K562 (cell line): Measurements from ENCODE around the gene ZBTB8B. TPM values are rescaled to one million over a fixed set of nuclear protein-coding genes. Genes with fewer than 3 reads are reported as not detected.

Experiments
- CEBPG ChIP-seq, 3 experiments: fragments of 200-800 bp in 1 of 3; sonication (Bioruptor generic) in 1 of 3; sonication (generic) in 1 of 3; formaldehyde crosslinking in 1 of 3; IDR thresholded peaks in 2 of 3; conservative IDR thresholded peaks in 1 of 3; 2 replicates each; pipeline versions ENCODE4 v1.6.1 to v1.8.0; 2016 to 2022; ENCODE audit warnings: missing compliant biosample characterization in 2 of 3, missing genetic modification characterization in 2 of 3, mild to moderate bottlenecking in 1 of 3, missing genetic modification reagents in 1 of 3
- CTCF ChIP-seq, 3 experiments: IDR thresholded peaks in 2 of 3; conservative IDR thresholded peaks in 1 of 3; 2 replicates each; pipeline ENCODE4 v1.5.1; 2011 to 2012; ENCODE audit warnings: low read length in 3 of 3, mild to moderate bottlenecking in 3 of 3, control low read depth in 2 of 3, improper control_type of control experiment in 1 of 3, inconsistent platforms in 1 of 3, low read depth in 1 of 3, mixed read lengths in 1 of 3, moderate library complexity in 1 of 3; ENCODE audit not compliant: insufficient read depth in 2 of 3
- CTCFL ChIP-seq: IDR thresholded peaks from 2 replicates; pipeline ENCODE4 v1.6.1; 2011; ENCODE audit warnings: borderline replicate concordance, low read depth, mild to moderate bottlenecking, moderate library complexity, low read length; ENCODE audit not compliant: insufficient read depth, poor library complexity, severe bottlenecking
- FUS ChIP-seq: fragments of 200-400 bp; formaldehyde crosslinking; optimal IDR thresholded peaks from 2 replicates; pipeline ENCODE3; 2017; ENCODE audit warnings: low read depth, low read length
- GABPA ChIP-seq: fragments of 200-800 bp; sonication (Bioruptor generic); conservative IDR thresholded peaks from 2 replicates; pipeline ENCODE4 v1.6.1; 2016; ENCODE audit warnings: low read depth, missing genetic modification characterization, missing compliant biosample characterization
- GTF2B ChIP-seq: IDR thresholded peaks from 2 replicates; pipeline ENCODE4 v1.6.1; 2011; ENCODE audit not compliant: insufficient read length; ENCODE audit errors: extremely low read depth
- GTF2F1 ChIP-seq: IDR thresholded peaks from 2 replicates; pipeline ENCODE4 v1.6.1; 2011; ENCODE audit warnings: low read depth, low read length, improper control_type of control experiment
- HDGF ChIP-seq: fragments of 450-650 bp; IDR thresholded peaks from 2 replicates; pipeline ENCODE4 v1.6.1; 2016
- HIVEP1 ChIP-seq: fragments of 250-450 bp; sonication (Bioruptor Pico); IDR thresholded peaks from 2 replicates; pipeline ENCODE4 v1.4.0; 2020; ENCODE audit warnings: mild to moderate bottlenecking
- HLTF ChIP-seq: fragments of 450-650 bp; IDR thresholded peaks from 2 replicates; pipeline ENCODE4 v1.6.1; 2016
- HMGXB4 ChIP-seq: sonication (generic); formaldehyde crosslinking; IDR thresholded peaks from 2 replicates; pipeline ENCODE4 v1.8.1; 2023; ENCODE audit warnings: mild to moderate bottlenecking, missing genetic modification reagents
- IRF9 ChIP-seq: fragments of 450-650 bp; IDR thresholded peaks from 2 replicates; pipeline ENCODE4 v1.6.1; 2016; ENCODE audit warnings: missing biosample characterization, missing genetic modification characterization
- KLF6 ChIP-seq: fragments of 250-450 bp; sonication (Bioruptor Pico); IDR thresholded peaks from 2 replicates; pipeline ENCODE4 v1.4.0; 2020; ENCODE audit warnings: mild to moderate bottlenecking, moderate library complexity, borderline replicate concordance
- MED1 ChIP-seq: sonication (generic); formaldehyde crosslinking; IDR thresholded peaks from 2 replicates; pipeline ENCODE4 v1.8.1; 2023; ENCODE audit warnings: missing genetic modification reagents, borderline replicate concordance
- MITF ChIP-seq: IDR thresholded peaks from 2 replicates; pipeline ENCODE4 v1.6.1; 2014; ENCODE audit warnings: antibody characterized with exemption
- NFATC3 ChIP-seq: fragments of 450-650 bp; IDR thresholded peaks from 2 replicates; pipeline ENCODE4 v1.6.1; 2017; ENCODE audit warnings: mild to moderate bottlenecking
- PTBP1 ChIP-seq: fragments of 200-400 bp; formaldehyde crosslinking; IDR thresholded peaks from 2 replicates; pipeline ENCODE4 v1.6.1; 2017; ENCODE audit warnings: low read depth, low read length
- SOX6 ChIP-seq: fragments of 450-650 bp; IDR thresholded peaks from 2 replicates; pipeline ENCODE4 v1.6.1; 2014; ENCODE audit warnings: mild to moderate bottlenecking
- TAF1 ChIP-seq: IDR thresholded peaks from 2 replicates; pipeline ENCODE4 v1.6.1; 2011; ENCODE audit warnings: mild to moderate bottlenecking, low read length, moderate library complexity; ENCODE audit not compliant: insufficient read depth, control insufficient read depth, severe bottlenecking; ENCODE audit errors: extremely low read depth
- YBX1 ChIP-seq: fragments of 450-650 bp; IDR thresholded peaks from 2 replicates; pipeline ENCODE4 v1.7.1; 2016; ENCODE audit warnings: mild to moderate bottlenecking
- polyA plus RNA-seq, 8 experiments: library from polyadenylated mRNA; depleted of rRNA in 4 of 8; stranded (reverse) in 5 of 8; unstranded in 3 of 8; fragments of >200 nt; fragmentation: Nextera tagmentation in 2 of 8; fragmentation: Illumina TruSeq in 1 of 8; extraction: Ambion mirVana in 2 of 8; extraction: Trizol in 1 of 8; gene quantifications; 2 replicates each; pipeline versions ENCODE4 v1.2.1 to v1.2.3, GENCODE V29; 2011 to 2014; ENCODE audit warnings: inconsistent platforms in 1 of 8, missing spikeins in 1 of 8
- total RNA-seq, 7 experiments: library from RNA; depleted of rRNA in 6 of 7; stranded (reverse); fragments of >200 nt in 6 of 7; fragmentation: Illumina TruSeq in 2 of 7; extraction: Trizol in 2 of 7; gene quantifications; 2 replicates each; pipeline versions ENCODE4 v1.2.1 to v1.2.3, GENCODE V29; 2011 to 2021; ENCODE audit warnings: low replicate concordance in 1 of 7

The ZBTB8B gene
- total and polyA plus RNA-seq, 9 of the 15 experiments (the other 6 are each of a cell fraction or from before 2014, with no cell fraction given) = not detected

GRCh38 chr1:32496127-32496526, 31.3 kb downstream of the ZBTB8B start (continued):
- TF ChIP-seq HMGXB4 (no peak), PTBP1 (no peak), TAF1 (no peak), HDGF (no peak), MED1 (CRISPR knock-in tag) (no peak), IRF9 (peak; percentile 75; the same call in 1 of the 2 replicates), HIVEP1 (0 out of 2 replicates have a peak, but pooled peaks have one; percentile 9), NFATC3 (no peak), GTF2F1 (no peak), SOX6 (peak; percentile 57; the same call in 1 of the 2 replicates), GABPA (peak; percentile 72), CTCFL (no peak), MITF (no peak), YBX1 (no peak), FUS (no peak), KLF6 (CRISPR knock-in tag) (peak; percentile 6; the same call in 1 of the 2 replicates), GTF2B (no peak), CTCF (IDR thresholded peaks at IDR 0.05 in 2 of 3, conservative IDR thresholded peaks at IDR 0.05 in 1 of 3; ENCODE audit: insufficient read depth in 2 of 3, low read depth in 1 of 3, low read length in 3 of 3) (no peak), HLTF (no peak), CEBPG (CRISPR knock-in tag; IDR thresholded peaks at IDR 0.05) (peak; percentile 90), CEBPG (tag; conservative IDR thresholded peaks at IDR 0.05 in 1 of 2, IDR thresholded peaks at IDR 0.05 in 1 of 2) (peak; percentile 97 to 99)
